ENCODE results near the gene MAU2. TPM values are rescaled to one million over a fixed set of nuclear protein-coding genes. Genes with fewer than 3 reads are reported as not detected.

MAU2 gene
- total RNA-seq, 1 experiment from 2014 or later = 48.4 TPM

GRCh38 chr19:19279853-19280252, 40.8 kb upstream of the MAU2 start:
- no peaks in the 10 kb centered on the region for H3K9me3 Mint-ChIP-seq
- Histone ChIP-seq H4K91ac (ENCODE audit: insufficient read length, low read depth, low read length) (no peak overlapping the region), H3K4me2 (ENCODE audit: insufficient read depth, insufficient read length, low read length) (no peak overlapping the region), H2BK20ac (ENCODE audit: low read depth, low read length, poor library complexity, severe bottlenecking) (no peak overlapping the region), H2BK12ac (ENCODE audit: insufficient read length, low read depth, low read length) (no peak overlapping the region), H3K9ac (ENCODE audit: extremely low read depth, insufficient read length, low read length) (no peak overlapping the region), H3K4ac (ENCODE audit: low read depth, low read length) (no peak overlapping the region), H3K23ac (ENCODE audit: insufficient read length, low read depth, low read length) (no peak overlapping the region), H3T11ph (ENCODE audit: low read length) (no peak overlapping the region), H4K20me1 (ENCODE audit: control insufficient read depth, insufficient read depth, insufficient read length) (no peaks in the 10 kb centered on the region), H3K27ac (ENCODE audit: insufficient read length, low read depth, low read length) (no peak overlapping the region), H4K8ac (replicated peaks; ENCODE audit: insufficient read length, low read depth, low read length) (no peak overlapping the region), H2AK5ac (ENCODE audit: insufficient read length, low read length) (no peak overlapping the region), H4K5ac (ENCODE audit: insufficient read length, low read depth, low read length) (no peak overlapping the region), H2AFZ (ENCODE audit: low read length) (no peak overlapping the region), H2BK15ac (ENCODE audit: low read depth, low read length) (no peak overlapping the region), H3K79me1 (ENCODE audit: insufficient read depth, low read depth, low read length, poor library complexity, severe bottlenecking) (no peaks in the 10 kb centered on the region), H3K4me1 (ENCODE audit: insufficient read depth, low read length) (no peaks in the 10 kb centered on the region), H3K27me3 (ENCODE audit: insufficient read depth, low read length) (no peaks in the 10 kb centered on the region), H3K18ac (ENCODE audit: insufficient read length, low read depth, low read length) (no peak overlapping the region), H3K79me2 (ENCODE audit: insufficient read depth, low read length) (no peaks in the 10 kb centered on the region), H3K9me3 (ENCODE audit: control insufficient read depth, low read depth, low read length) (no peaks in the 10 kb centered on the region), H2BK5ac (ENCODE audit: insufficient read length, low read length) (no peak overlapping the region), H3K14ac (ENCODE audit: insufficient read depth, low read length) (no peak overlapping the region), H3K23me2 (ENCODE audit: insufficient read length, low read depth, low read length, poor library complexity, severe bottlenecking) (no peaks in the 10 kb centered on the region), H2BK120ac (ENCODE audit: low read depth, low read length, poor library complexity, severe bottlenecking) (no peak overlapping the region), H3K56ac (ENCODE audit: insufficient read length, low read depth, low read length) (no peak overlapping the region)
- TF ChIP-seq, protein P1, sequence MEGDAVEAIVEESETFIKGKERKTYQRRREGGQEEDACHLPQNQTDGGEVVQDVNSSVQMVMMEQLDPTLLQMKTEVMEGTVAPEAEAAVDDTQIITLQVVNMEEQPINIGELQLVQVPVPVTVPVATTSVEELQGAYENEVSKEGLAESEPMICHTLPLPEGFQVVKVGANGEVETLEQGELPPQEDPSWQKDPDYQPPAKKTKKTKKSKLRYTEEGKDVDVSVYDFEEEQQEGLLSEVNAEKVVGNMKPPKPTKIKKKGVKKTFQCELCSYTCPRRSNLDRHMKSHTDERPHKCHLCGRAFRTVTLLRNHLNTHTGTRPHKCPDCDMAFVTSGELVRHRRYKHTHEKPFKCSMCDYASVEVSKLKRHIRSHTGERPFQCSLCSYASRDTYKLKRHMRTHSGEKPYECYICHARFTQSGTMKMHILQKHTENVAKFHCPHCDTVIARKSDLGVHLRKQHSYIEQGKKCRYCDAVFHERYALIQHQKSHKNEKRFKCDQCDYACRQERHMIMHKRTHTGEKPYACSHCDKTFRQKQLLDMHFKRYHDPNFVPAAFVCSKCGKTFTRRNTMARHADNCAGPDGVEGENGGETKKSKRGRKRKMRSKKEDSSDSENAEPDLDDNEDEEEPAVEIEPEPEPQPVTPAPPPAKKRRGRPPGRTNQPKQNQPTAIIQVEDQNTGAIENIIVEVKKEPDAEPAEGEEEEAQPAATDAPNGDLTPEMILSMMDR (conservative IDR thresholded peaks at IDR 0.05) = no peak
- no CpG with 5 or more reads among the region's 16 CpGs for WGBS (ENCODE audit: extremely low coverage, insufficient read length, low lambda C conversion rate)
- H3K27ac Mint-ChIP-seq = no peak overlapping the region
- H3K27me3 Mint-ChIP-seq (ENCODE audit: low read depth) = no peaks in the 10 kb centered on the region; the same call in 1 of the 2 replicates
- no peaks in the 10 kb centered on the region for H3K4me1 Mint-ChIP-seq
- peaks cover 19 to 60% (median 42%) of the 10 kb centered on the region in 3 experiments; a peak in 6 of 7 replicates for H3K36me3 Mint-ChIP-seq (ENCODE audit: insufficient read depth in 1 of 3, low read depth in 3 of 3)
- DNase-seq = no peak
- no peak overlapping the region for H3K4me3 Mint-ChIP-seq

Measured in H9 (cell line).